Caco-2 (cell line): ENCODE measurements around the gene SUMF2. TPM values are rescaled to one million over a fixed set of nuclear protein-coding genes. Genes with fewer than 3 reads are reported as not detected.

Experiments used
- BruUV-seq: library from RNA; stranded (reverse); fragments of 400-500 nt; replicated peaks from 2 replicates; lab custom pipeline; 2021; lab: Mats Ljungman, UMichigan
- CTCF ChIA-PET: fragments of 300-600 bp; sonication (Branson Sonifier 250); formaldehyde crosslinking; loops from one replicate; lab custom pipeline; 2022; ENCODE audit warnings: antibody characterized with exemption; lab: Charles Lee
- POLR2A ChIA-PET: fragments of 300-600 bp; sonication (Branson Sonifier 250); formaldehyde crosslinking; loops from one replicate; lab custom pipeline; 2022; ENCODE audit warnings: antibody characterized with exemption; lab: Charles Lee
- DNase-seq, 2 experiments: peaks; one replicate each; pipeline versions ENCODE4 v3.0.0 to v3.0.0-alpha.2; 2020 to 2022
- H3K27me3 ChIP-seq: replicated peaks from 2 replicates; pipeline ENCODE4 v1.6.0; 2011; ENCODE audit warnings: low read length; ENCODE audit not compliant: control insufficient read depth, insufficient read depth
- H3K36me3 ChIP-seq: 2 replicates; pipeline ENCODE4 v1.5.1; 2011; ENCODE audit warnings: low read length; ENCODE audit not compliant: control insufficient read depth, insufficient read depth
- H3K4me1 ChIP-seq: fragments of 250-450 bp; sonication (Bioruptor Pico); 2 replicates; pipeline ENCODE4 v1.5.1; 2020; ENCODE audit warnings: mild to moderate bottlenecking
- H3K4me3 ChIP-seq: 2 replicates; pipeline ENCODE4 v1.5.1; 2011; ENCODE audit warnings: low read depth, mild to moderate bottlenecking, control low read depth, low read length
- H3K9me3 ChIP-seq: fragments of 250-450 bp; sonication (Bioruptor Pico); 2 replicates; pipeline ENCODE4 v1.5.1; 2020; ENCODE audit warnings: mild to moderate bottlenecking, moderate library complexity
- H3K27ac Mint-ChIP-seq: one replicate; pipeline ENCODE4 v1.8.0; 2022; ENCODE audit warnings: mixed read lengths; ENCODE audit not compliant: unreplicated experiment
- H3K27me3 Mint-ChIP-seq: one replicate; pipeline ENCODE4 v1.8.0; 2022; ENCODE audit warnings: mixed read lengths; ENCODE audit not compliant: insufficient read depth, unreplicated experiment
- H3K36me3 Mint-ChIP-seq: one replicate; pipeline ENCODE4 v1.8.0; 2022; ENCODE audit warnings: mild to moderate bottlenecking, mixed read lengths; ENCODE audit not compliant: insufficient read depth, unreplicated experiment
- H3K4me1 Mint-ChIP-seq: one replicate; pipeline ENCODE4 v1.8.0; 2022; ENCODE audit warnings: low read depth, mixed read lengths; ENCODE audit not compliant: unreplicated experiment
- H3K4me3 Mint-ChIP-seq: one replicate; pipeline ENCODE4 v1.8.0; 2022; ENCODE audit warnings: mild to moderate bottlenecking, moderate library complexity, mixed read lengths; ENCODE audit not compliant: unreplicated experiment
- H3K9me3 Mint-ChIP-seq: one replicate; pipeline ENCODE4 v1.8.0; 2022; ENCODE audit warnings: mixed read lengths; ENCODE audit not compliant: unreplicated experiment
- CTCF ChIP-seq, 2 experiments: fragments of 200-600 bp in 1 of 2; IDR thresholded peaks; 1 replicate in 1 of 2; 2 replicates in 1 of 2; pipeline versions ENCODE4 v1.5.1 to v1.8.0; 2011 to 2022; ENCODE audit warnings: antibody characterized with exemption in 1 of 2, control low read depth in 1 of 2, inconsistent platforms in 1 of 2, low read depth in 1 of 2, low read length in 1 of 2, mild to moderate bottlenecking in 1 of 2, moderate library complexity in 1 of 2; ENCODE audit not compliant: insufficient read depth in 1 of 2, severe bottlenecking in 1 of 2, unreplicated experiment in 1 of 2
- intact Hi-C: fragments of 100-400 bp; cut with micrococcal nuclease; formaldehyde crosslinking; loops from one replicate; pipeline ENCODE4 v1.10.0; 2022; ENCODE audit not compliant: unreplicated experiment
- total RNA-seq: library from RNA; stranded (reverse); gene quantifications from 2 replicates; pipeline ENCODE4 v1.2.3, GENCODE V29; 2022

Gene SUMF2
- total RNA-seq, 1 experiment from 2014 or later = 172 TPM

GRCh38 chr7:56127241-56127975 lies 63.3 kb downstream of the SUMF2 start:
- DNase-seq = no peak
- Mint-ChIP-seq H3K4me3 (no peak overlapping the region), H3K27me3 (no peaks in the 10 kb centered on the region), H3K36me3 (no peaks in the 10 kb centered on the region), H3K9me3 (peaks cover 10% of the 10 kb centered on the region), H3K27ac (no peak overlapping the region), H3K4me1 (no peaks in the 10 kb centered on the region)
- CTCF ChIA-PET = no interaction called here
- Histone ChIP-seq H3K9me3 (no peaks in the 10 kb centered on the region), H3K36me3 (no peaks in the 10 kb centered on the region), H3K4me3 (no peak overlapping the region), H3K4me1 (no peaks in the 10 kb centered on the region), H3K27me3 (no peaks in the 10 kb centered on the region)
- no TSS peak for BruUV-seq
- POLR2A ChIA-PET = no interaction called here
- intact Hi-C loops = no loop called here
- no peak for TF ChIP-seq CTCF (IDR thresholded peaks at IDR 0.05; ENCODE audit: insufficient read depth in 1 of 2, low read depth in 1 of 2, low read length in 1 of 2, severe bottlenecking in 1 of 2, unreplicated experiment in 1 of 2)

Other genes starting within 250 kb of the SUMF2 start
- gene SEPTIN14, start 201.5 kb upstream of the SUMF2 start, total RNA-seq = not detected in 2 replicates
- gene ZNF713, start 176.8 kb upstream of the SUMF2 start, total RNA-seq = 1.9 and 2.8 TPM in 2 replicates
- 18.9 and 22.7 TPM in 2 replicates for gene MRPS17, start 112.4 kb upstream of the SUMF2 start, total RNA-seq
- gene NIPSNAP2, start 99.7 kb upstream of the SUMF2 start, total RNA-seq = 59.3 and 63.4 TPM in 2 replicates
- 107 and 111 TPM in 2 replicates for gene PSPH, start 12.8 kb upstream of the SUMF2 start, total RNA-seq
- 242 and 248 TPM in 2 replicates for gene CCT6A, start 12.5 kb upstream of the SUMF2 start, total RNA-seq
- gene PHKG1, start 28.7 kb downstream of the SUMF2 start, total RNA-seq = 1.1 and 1.6 TPM in 2 replicates
- gene CHCHD2, start 42.2 kb downstream of the SUMF2 start, total RNA-seq = 454 and 459 TPM in 2 replicates
- gene NUPR2, start 52.1 kb downstream of the SUMF2 start, total RNA-seq = not detected in 2 replicates